Mesodermal cell (in vitro differentiated cells): ENCODE data around the gene SAP30BP.

ENCODE experiments used
- H3K27ac ChIP-seq: 2 replicates; pipeline ENCODE4 v1.7.0; 2013; ENCODE audit warnings: mild to moderate bottlenecking, low read depth, low read length, moderate library complexity; ENCODE audit not compliant: severe bottlenecking
- H3K36me3 ChIP-seq: 2 replicates; pipeline ENCODE4 v1.7.1; 2013; ENCODE audit warnings: mild to moderate bottlenecking, low read length, moderate library complexity; ENCODE audit not compliant: control insufficient read depth, insufficient read depth
- H3K4me1 ChIP-seq: one replicate; pipeline ENCODE4 v1.7.1; 2013; ENCODE audit warnings: mild to moderate bottlenecking, low read length; ENCODE audit not compliant: insufficient read depth, control insufficient read depth, poor library complexity, severe bottlenecking
- H3K4me3 ChIP-seq: 2 replicates; pipeline ENCODE4 v1.7.0; 2013; ENCODE audit warnings: low read length, control low read depth, mild to moderate bottlenecking; ENCODE audit not compliant: insufficient read depth, poor library complexity, severe bottlenecking; ENCODE audit errors: extremely low read depth
- H3K9me3 ChIP-seq: 2 replicates; pipeline ENCODE4 v1.7.1; 2013; ENCODE audit warnings: mild to moderate bottlenecking, low read length, moderate library complexity; ENCODE audit not compliant: control insufficient read depth
- WGBS, 2 experiments: methylation state at CpG; one replicate each; pipeline ENCODE4 v1.1.5; 2013; ENCODE audit warnings: missing lambda C conversion rate in 2 of 2; ENCODE audit not compliant: insufficient coverage in 2 of 2; 5-methylcytosine and 5-hydroxymethylcytosine counted together

The SAP30BP gene

GRCh38 chr17:75625813-75626486, 41.2 kb upstream of the SAP30BP start:
- Histone ChIP-seq H3K9me3 (no peaks in the 10 kb centered on the region), H3K36me3 (peaks cover 9% of the 10 kb centered on the region), H3K27ac (no peak overlapping the region), H3K4me3 (no peak overlapping the region), H3K4me1 (peaks cover 5% of the 10 kb centered on the region)
- WGBS, 2 experiments, result 86 to 89% methylated on average over 12 to 14 of the region's 15 CpGs

DNA sequence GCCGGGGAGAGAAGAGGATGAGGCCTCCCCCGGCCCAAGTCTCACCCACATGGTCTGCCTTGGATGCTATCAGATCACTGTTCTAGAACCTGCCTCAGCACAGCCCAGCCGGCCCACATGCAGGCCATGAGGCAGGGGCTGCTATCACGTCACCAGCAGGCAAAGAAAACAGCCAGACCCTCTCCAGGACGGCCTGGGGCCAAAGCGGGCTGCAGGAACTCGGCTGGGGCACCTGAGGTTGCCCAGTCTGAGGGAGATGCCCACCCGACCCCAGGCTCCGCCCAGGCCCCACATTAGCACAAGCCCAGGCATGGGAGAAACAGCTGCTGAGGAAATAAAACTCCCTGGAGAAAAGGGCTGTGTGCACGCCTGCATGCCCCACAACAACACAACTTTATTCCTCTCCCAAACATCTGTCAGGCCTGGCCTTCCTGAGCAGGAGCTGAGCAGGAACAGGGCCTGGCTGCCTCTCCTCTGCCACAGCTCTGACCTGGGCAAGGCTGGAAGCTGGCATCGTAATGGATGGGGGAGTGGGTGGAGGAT, 40.6 kb upstream of the SAP30BP start:
- Histone ChIP-seq H3K27ac (no peak overlapping the region), H3K4me1 (peaks cover 5% of the 10 kb centered on the region), H3K4me3 (no peak overlapping the region), H3K36me3 (peaks cover 10% of the 10 kb centered on the region), H3K9me3 (no peaks in the 10 kb centered on the region)
- WGBS, 2 experiments, result 88 to 95% methylated on average over 8 to 10 of the region's 11 CpGs

DNA sequence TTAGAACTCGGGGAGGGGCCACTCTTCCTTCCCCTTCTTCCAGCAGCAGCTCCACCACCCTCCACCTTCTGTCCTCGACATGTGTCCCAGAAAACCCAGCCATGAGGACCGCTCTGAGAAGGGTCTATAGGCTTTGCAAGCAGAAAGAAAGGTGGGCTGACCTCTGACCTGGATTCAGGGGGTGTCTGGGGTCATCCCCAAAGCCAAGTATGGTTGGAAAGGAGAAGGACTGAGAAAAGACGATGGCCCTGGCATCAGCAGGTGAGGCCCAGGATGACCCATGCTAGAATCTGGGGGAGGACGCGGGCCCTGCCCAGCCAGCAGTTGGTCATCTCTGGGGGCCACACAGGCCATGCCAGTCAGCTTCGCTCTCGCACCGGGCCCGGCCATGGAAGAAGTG, 40.0 kb upstream of the SAP30BP start:
- Histone ChIP-seq H3K4me3 (no peak overlapping the region), H3K4me1 (peaks cover 5% of the 10 kb centered on the region), H3K36me3 (peaks cover 10% of the 10 kb centered on the region), H3K27ac (no peak overlapping the region), H3K9me3 (no peaks in the 10 kb centered on the region)
- 92 to 100% methylated on average over 2 to 6 of the region's 10 CpGs for WGBS, 2 experiments

GRCh38 chr17:75628425-75628824, 38.7 kb upstream of the SAP30BP start:
- no peak overlapping the region for H3K4me3 ChIP-seq
- H3K27ac ChIP-seq, result no peak overlapping the region
- no peaks in the 10 kb centered on the region for H3K9me3 ChIP-seq
- peaks cover 10% of the 10 kb centered on the region for H3K4me1 ChIP-seq
- 90 to 96% methylated on average over 4 to 6 of the region's 6 CpGs for WGBS, 2 experiments
- peaks cover 10% of the 10 kb centered on the region for H3K36me3 ChIP-seq

DNA sequence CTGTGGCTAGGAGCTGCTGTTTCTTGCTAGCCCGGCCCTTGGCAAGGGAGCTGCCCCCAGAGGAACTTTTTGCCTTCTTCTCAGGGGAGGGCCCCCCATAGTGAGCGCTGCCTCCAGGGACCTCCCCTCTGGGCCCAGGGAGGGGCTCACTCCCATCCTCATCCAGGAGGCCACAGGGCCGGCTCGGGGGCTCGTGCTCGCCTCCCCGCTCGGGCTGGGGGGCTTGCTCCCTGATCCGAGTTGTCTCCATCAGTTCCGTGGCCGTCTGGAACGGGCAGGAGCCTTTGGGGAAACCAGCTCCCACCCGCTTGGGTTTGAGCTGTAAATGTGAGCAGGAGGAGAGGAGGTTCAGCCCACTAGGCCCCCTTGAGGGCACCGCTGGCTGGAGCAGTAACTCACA, 38.0 kb upstream of the SAP30BP start:
- no peaks in the 10 kb centered on the region for H3K9me3 ChIP-seq
- no peak overlapping the region for H3K4me3 ChIP-seq
- peaks cover 17% of the 10 kb centered on the region for H3K4me1 ChIP-seq
- WGBS, 2 experiments, result 92% methylated on average over 10 to 12 of the region's 14 CpGs
- peaks cover 10% of the 10 kb centered on the region for H3K36me3 ChIP-seq
- H3K27ac ChIP-seq, result no peak overlapping the region

- Histone ChIP-seq H3K36me3 (peaks cover 10% of the 10 kb centered on the region), H3K9me3 (no peaks in the 10 kb centered on the region), H3K4me1 (peaks cover 16% of the 10 kb centered on the region), H3K27ac (no peak overlapping the region), H3K4me3 (no peak overlapping the region)
- WGBS, 2 experiments, result 89 to 92% methylated on average over 21 of the region's 26 CpGs
These were observed 36.8 kb upstream of the SAP30BP start for GRCh38 chr17:75630071-75630917.

GRCh38 chr17:75631353-75631752, 35.8 kb upstream of the SAP30BP start:
- 96 to 97% methylated on average over 27 of the region's 27 CpGs for WGBS, 2 experiments
- Histone ChIP-seq H3K36me3 (peaks cover 10% of the 10 kb centered on the region), H3K9me3 (no peaks in the 10 kb centered on the region), H3K4me3 (no peak overlapping the region), H3K4me1 (peaks cover 16% of the 10 kb centered on the region), H3K27ac (no peak overlapping the region)

- Histone ChIP-seq H3K9me3 (no peaks in the 10 kb centered on the region), H3K36me3 (peaks cover 11% of the 10 kb centered on the region), H3K4me1 (peaks cover 16% of the 10 kb centered on the region), H3K4me3 (no peak overlapping the region), H3K27ac (no peak overlapping the region)
- 80 to 82% methylated on average over 12 of the region's 12 CpGs for WGBS, 2 experiments
These were observed 34.7 kb upstream of the SAP30BP start for GRCh38 chr17:75632428-75632827.

GRCh38 chr17:75632863-75633485, 34.2 kb upstream of the SAP30BP start, which contains the start of gene SMIM5:
Gene SMIM5 (plus strand): TSS chr17:75633434. CDS start chr17:75640202, 6,768 bp downstream.
- peaks cover 15% of the 10 kb centered on the region for H3K36me3 ChIP-seq
- H3K9me3 ChIP-seq, result no peaks in the 10 kb centered on the region
- H3K27ac ChIP-seq, result peak within 1 kb of the TSS; percentile 85
- H3K4me1 ChIP-seq, result peaks cover 16% of the 10 kb centered on the region
- 24 to 32% methylated on average over 16 to 19 of the region's 19 CpGs for WGBS, 2 experiments
- H3K4me3 ChIP-seq, result no peak within 1 kb of the TSS

- Histone ChIP-seq H3K4me3 (no peak overlapping the region), H3K27ac (peak overlapping the region; percentile 85), H3K9me3 (no peaks in the 10 kb centered on the region), H3K4me1 (peaks cover 16% of the 10 kb centered on the region), H3K36me3 (peaks cover 13% of the 10 kb centered on the region)
- WGBS, 2 experiments, result 9 to 24% methylated on average over 19 to 27 of the region's 27 CpGs
These were observed 33.4 kb upstream of the SAP30BP start for GRCh38 chr17:75633486-75634375.
